ENCODE measurements around the gene NFRKB.
A peak's percentile ranks its signal among the peaks of the same experiment; 100 is the strongest.

NFRKB gene

GRCh38 chr11:129895126-129896041, at the start of gene NFRKB:
Gene NFRKB (minus strand): TSS chr11:129895578. CDS start chr11:129892849, 2,729 bp downstream.
- DNase-seq (ENCODE audit: low read depth in 1 of 2, low spot score in 1 of 2), result peak; percentile 80 to 86

GRCh38 chr11:129944696-129945095, 49.3 kb upstream of the NFRKB start:
- no peak for DNase-seq (ENCODE audit: low read depth in 1 of 2, low spot score in 1 of 2)

GRCh38 chr11:129943036-129943435, 47.7 kb upstream of the NFRKB start:
- no peak for DNase-seq (ENCODE audit: low read depth in 1 of 2, low spot score in 1 of 2)

GRCh38 chr11:129939510-129939909, 44.1 kb upstream of the NFRKB start:
- no peak for DNase-seq (ENCODE audit: low read depth in 1 of 2, low spot score in 1 of 2)

GRCh38 chr11:129938764-129939163, 43.4 kb upstream of the NFRKB start:
- DNase-seq (ENCODE audit: low read depth in 1 of 2, low spot score in 1 of 2), result no peak

GRCh38 chr11:129937592-129938238, 42.3 kb upstream of the NFRKB start:
- DNase-seq (ENCODE audit: low read depth in 1 of 2, low spot score in 1 of 2), result no peak

GRCh38 chr11:129935723-129936122, 40.3 kb upstream of the NFRKB start:
- no peak for DNase-seq (ENCODE audit: low read depth in 1 of 2, low spot score in 1 of 2)

GRCh38 chr11:129933891-129934290, 38.5 kb upstream of the NFRKB start:
- DNase-seq (ENCODE audit: low read depth in 1 of 2, low spot score in 1 of 2), result no peak

- no peak for DNase-seq (ENCODE audit: low read depth in 1 of 2, low spot score in 1 of 2)
Observed at GRCh38 chr11:129933262-129933661, 37.9 kb upstream of the NFRKB start.

GRCh38 chr11:129932381-129933067, 37.1 kb upstream of the NFRKB start:
- no peak for DNase-seq (ENCODE audit: low read depth in 1 of 2, low spot score in 1 of 2)

GRCh38 chr11:129930743-129931142, 35.4 kb upstream of the NFRKB start:
- no peak for DNase-seq (ENCODE audit: low read depth in 1 of 2, low spot score in 1 of 2)

- no peak for DNase-seq (ENCODE audit: low read depth in 1 of 2, low spot score in 1 of 2)
Observed at GRCh38 chr11:129930296-129930695, 34.9 kb upstream of the NFRKB start.

- no peak for DNase-seq (ENCODE audit: low read depth in 1 of 2, low spot score in 1 of 2)
Observed at GRCh38 chr11:129929721-129930120, 34.3 kb upstream of the NFRKB start.

- DNase-seq (ENCODE audit: low read depth in 1 of 2, low spot score in 1 of 2), result no peak
Observed at GRCh38 chr11:129928923-129929692, 33.7 kb upstream of the NFRKB start.

- no peak for DNase-seq (ENCODE audit: low read depth in 1 of 2, low spot score in 1 of 2)
Observed at GRCh38 chr11:129922674-129923073, 27.3 kb upstream of the NFRKB start.

GRCh38 chr11:129918361-129918760, 23.0 kb upstream of the NFRKB start:
- DNase-seq (ENCODE audit: low read depth in 1 of 2, low spot score in 1 of 2), result no peak

- DNase-seq (ENCODE audit: low read depth in 1 of 2, low spot score in 1 of 2), result no peak
Observed at GRCh38 chr11:129917231-129917630, 21.9 kb upstream of the NFRKB start.

- DNase-seq (ENCODE audit: low read depth in 1 of 2, low spot score in 1 of 2), result no peak
Observed at GRCh38 chr11:129911298-129911697, 15.9 kb upstream of the NFRKB start.

GRCh38 chr11:129910360-129910759, 15.0 kb upstream of the NFRKB start:
- DNase-seq (ENCODE audit: low read depth in 1 of 2, low spot score in 1 of 2), result no peak

GRCh38 chr11:129905402-129905801, 10.0 kb upstream of the NFRKB start:
- DNase-seq (ENCODE audit: low read depth in 1 of 2, low spot score in 1 of 2), result no peak

GRCh38 chr11:129896062-129896461, 684 bp upstream of the NFRKB start:
- no peak for DNase-seq (ENCODE audit: low read depth in 1 of 2, low spot score in 1 of 2)
